Measurements from ENCODE around the gene SAG. TPM values are rescaled to one million over a fixed set of nuclear protein-coding genes. Genes with fewer than 3 reads are reported as not detected.

Gene SAG
- not detected in 2 replicates for total RNA-seq

DNA sequence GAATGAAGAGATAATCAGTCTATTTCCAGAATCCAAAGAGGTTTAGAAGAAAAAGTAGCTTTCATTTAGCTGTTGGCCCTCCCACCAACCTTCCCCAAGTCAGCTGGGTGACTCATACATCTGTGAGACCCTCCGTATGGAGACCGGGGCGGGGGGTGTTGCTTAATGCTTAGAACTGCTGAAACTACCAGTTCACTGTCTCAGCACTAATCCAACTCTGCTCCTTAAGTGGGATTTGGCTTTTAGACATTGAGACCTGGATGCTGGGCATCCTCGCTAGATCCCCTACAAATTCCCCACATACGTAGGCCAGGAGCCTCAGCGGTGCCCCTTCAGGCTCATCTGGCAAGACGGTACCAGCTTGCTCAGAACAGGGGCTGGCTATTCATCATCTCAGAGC is at the start of gene SAG:
Gene SAG (plus strand): TSS at position 252 of the 400 bp plus-strand sequence. CDS start 1,374 bp downstream, outside the sequence.
- DNase-seq (ENCODE audit: low read depth): no peak
- H3K27me3 ChIP-seq (ENCODE audit: control insufficient read depth, insufficient read depth, low read length): peaks cover 2% of the 10 kb centered on the region
- no peak within 1 kb of the TSS for H3K4me3 ChIP-seq (ENCODE audit: low read depth, low read length)
- no peaks in the 10 kb centered on the region for H3K36me3 ChIP-seq (ENCODE audit: control insufficient read depth, insufficient read depth, low read length)
- TF ChIP-seq, protein P1, sequence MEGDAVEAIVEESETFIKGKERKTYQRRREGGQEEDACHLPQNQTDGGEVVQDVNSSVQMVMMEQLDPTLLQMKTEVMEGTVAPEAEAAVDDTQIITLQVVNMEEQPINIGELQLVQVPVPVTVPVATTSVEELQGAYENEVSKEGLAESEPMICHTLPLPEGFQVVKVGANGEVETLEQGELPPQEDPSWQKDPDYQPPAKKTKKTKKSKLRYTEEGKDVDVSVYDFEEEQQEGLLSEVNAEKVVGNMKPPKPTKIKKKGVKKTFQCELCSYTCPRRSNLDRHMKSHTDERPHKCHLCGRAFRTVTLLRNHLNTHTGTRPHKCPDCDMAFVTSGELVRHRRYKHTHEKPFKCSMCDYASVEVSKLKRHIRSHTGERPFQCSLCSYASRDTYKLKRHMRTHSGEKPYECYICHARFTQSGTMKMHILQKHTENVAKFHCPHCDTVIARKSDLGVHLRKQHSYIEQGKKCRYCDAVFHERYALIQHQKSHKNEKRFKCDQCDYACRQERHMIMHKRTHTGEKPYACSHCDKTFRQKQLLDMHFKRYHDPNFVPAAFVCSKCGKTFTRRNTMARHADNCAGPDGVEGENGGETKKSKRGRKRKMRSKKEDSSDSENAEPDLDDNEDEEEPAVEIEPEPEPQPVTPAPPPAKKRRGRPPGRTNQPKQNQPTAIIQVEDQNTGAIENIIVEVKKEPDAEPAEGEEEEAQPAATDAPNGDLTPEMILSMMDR (IDR thresholded peaks at IDR 0.05; ENCODE audit: insufficient read depth, low read length, poor library complexity, severe bottlenecking): no peak

DNA sequence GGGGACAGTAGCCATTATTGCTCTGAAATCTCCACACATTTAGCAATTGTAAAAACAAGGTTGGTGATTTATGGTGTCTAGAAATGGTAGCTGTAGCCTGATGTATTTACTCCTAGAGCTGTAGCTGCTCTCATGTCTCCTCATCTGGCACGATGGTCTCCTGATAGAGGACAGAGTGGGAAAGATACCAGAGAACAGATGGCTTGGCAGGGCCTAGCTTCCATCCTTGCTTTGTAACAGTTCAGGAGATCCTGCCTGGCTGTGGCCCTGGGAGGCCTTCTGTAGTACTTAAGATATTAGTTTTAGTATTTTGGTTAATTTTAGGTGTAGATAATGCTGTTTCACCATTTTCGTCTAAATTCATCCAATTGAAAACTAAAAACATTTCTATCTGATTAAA is 49.4 kb upstream of the SAG start:
- H3K4me3 ChIP-seq (ENCODE audit: low read depth, low read length): no peak overlapping the region
- no peaks in the 10 kb centered on the region for H3K27me3 ChIP-seq (ENCODE audit: control insufficient read depth, insufficient read depth, low read length)
- TF ChIP-seq, protein P1 (IDR thresholded peaks at IDR 0.05; ENCODE audit: insufficient read depth, low read length, poor library complexity, severe bottlenecking): no peak
- no peak for DNase-seq (ENCODE audit: low read depth)
- H3K36me3 ChIP-seq (ENCODE audit: control insufficient read depth, insufficient read depth, low read length): no peaks in the 10 kb centered on the region

DNA sequence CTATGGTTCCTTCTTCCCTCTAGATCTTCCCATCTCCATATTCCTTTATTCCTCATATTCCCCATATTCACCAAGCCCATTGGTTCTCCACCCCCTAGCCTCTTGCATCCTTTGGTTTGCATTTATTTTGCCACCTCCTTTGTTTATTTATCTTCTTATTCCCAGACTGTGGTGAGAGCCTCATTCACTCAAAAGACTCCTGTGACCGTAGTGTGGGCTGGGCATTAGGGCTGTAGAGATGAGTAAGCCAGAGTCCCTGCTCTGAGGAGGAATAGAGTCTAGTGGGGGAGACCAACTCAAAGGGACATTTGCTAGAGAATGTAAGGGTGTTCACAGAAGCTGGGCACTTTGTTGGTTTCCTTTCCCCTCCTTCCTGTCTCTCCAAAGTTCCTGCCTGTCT is 47.9 kb upstream of the SAG start:
- H3K27me3 ChIP-seq (ENCODE audit: control insufficient read depth, insufficient read depth, low read length): no peaks in the 10 kb centered on the region
- DNase-seq (ENCODE audit: low read depth): no peak
- TF ChIP-seq, protein P1 (IDR thresholded peaks at IDR 0.05; ENCODE audit: insufficient read depth, low read length, poor library complexity, severe bottlenecking): no peak
- H3K4me3 ChIP-seq (ENCODE audit: low read depth, low read length): no peak overlapping the region
- H3K36me3 ChIP-seq (ENCODE audit: control insufficient read depth, insufficient read depth, low read length): peaks cover 2% of the 10 kb centered on the region

DNA sequence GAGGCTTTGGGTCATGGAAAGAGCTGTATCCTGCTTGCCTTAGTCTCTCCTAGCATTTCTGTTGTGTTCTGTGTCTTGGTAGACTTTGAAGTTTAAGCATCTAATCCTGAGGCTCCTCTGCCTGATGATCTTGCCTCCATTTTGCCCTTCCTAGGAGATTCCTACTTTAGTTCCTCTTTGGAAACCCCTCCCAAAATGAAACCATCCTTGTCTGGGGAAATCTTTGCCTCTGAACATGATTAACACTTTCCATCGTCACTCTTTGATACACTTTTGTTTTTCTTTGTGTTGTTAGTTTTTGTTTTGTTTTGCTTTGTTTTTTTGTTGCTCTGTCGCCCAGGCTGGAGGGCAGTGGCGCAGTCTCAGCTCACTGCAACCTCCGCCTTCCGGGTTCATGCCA is 47.0 kb upstream of the SAG start:
- no peaks in the 10 kb centered on the region for H3K27me3 ChIP-seq (ENCODE audit: control insufficient read depth, insufficient read depth, low read length)
- TF ChIP-seq, protein P1 (IDR thresholded peaks at IDR 0.05; ENCODE audit: insufficient read depth, low read length, poor library complexity, severe bottlenecking): no peak
- no peak for DNase-seq (ENCODE audit: low read depth)
- no peak overlapping the region for H3K4me3 ChIP-seq (ENCODE audit: low read depth, low read length)
- H3K36me3 ChIP-seq (ENCODE audit: control insufficient read depth, insufficient read depth, low read length): peaks cover 3% of the 10 kb centered on the region

DNA sequence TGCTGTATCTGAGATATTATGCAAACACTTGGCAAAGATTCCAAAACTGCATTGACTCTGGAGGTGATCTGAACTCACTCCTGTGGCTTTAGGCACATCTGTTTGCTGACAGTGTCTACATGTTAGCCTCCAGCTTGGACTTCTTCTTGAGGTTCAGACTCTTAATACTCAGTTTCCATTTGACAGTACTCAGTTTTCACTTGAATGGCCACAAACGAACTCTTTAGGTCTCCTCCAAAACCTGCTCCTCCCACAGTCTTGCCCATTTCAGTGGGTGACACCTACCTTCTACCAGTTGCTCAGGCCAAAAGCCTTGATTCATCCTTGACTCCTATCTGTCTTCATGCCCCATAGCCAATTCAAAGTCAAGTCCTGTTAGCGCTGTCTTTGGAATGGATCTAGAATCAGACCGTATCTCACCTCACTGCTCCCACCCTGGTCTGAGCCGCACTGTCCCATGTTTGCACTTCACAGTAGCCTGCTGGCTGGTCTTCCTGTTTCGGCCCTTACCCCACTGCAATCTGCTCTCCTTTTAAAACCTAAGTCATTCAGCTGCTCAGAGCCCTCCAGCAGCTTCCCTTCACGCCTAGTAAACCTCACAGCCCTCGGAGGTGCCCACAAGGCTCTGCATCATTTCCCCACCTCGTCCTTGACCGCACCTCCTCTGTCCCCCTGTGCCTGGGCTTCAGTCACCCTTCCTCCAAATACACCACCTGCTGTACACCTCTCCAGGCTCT is 45.6 kb upstream of the SAG start:
- TF ChIP-seq, protein P1 (IDR thresholded peaks at IDR 0.05; ENCODE audit: insufficient read depth, low read length, poor library complexity, severe bottlenecking): no peak
- DNase-seq (ENCODE audit: low read depth): no peak
- H3K4me3 ChIP-seq (ENCODE audit: low read depth, low read length): no peak overlapping the region
- H3K36me3 ChIP-seq (ENCODE audit: control insufficient read depth, insufficient read depth, low read length): peaks cover 3% of the 10 kb centered on the region
- no peaks in the 10 kb centered on the region for H3K27me3 ChIP-seq (ENCODE audit: control insufficient read depth, insufficient read depth, low read length)

DNA sequence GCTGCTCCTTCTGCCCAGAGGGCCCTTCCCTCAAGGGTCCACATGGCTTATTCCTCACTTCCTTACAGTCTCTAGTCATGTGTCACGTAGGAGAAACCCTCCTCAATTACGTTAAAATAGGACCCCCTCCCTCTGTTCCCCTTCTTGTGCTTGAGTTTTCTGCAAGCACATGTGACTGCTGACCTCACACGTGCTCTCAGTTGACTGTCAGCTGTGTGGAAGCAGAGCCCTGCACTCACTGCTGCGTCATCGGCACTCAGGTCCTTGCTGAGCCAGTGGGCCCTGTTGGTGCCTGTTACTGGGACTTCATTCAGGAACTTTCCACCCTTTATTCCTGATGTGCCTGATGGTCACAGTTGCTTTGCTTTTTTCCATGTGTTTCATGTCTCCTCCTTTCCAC is 45.1 kb upstream of the SAG start:
- TF ChIP-seq, protein P1 (IDR thresholded peaks at IDR 0.05; ENCODE audit: insufficient read depth, low read length, poor library complexity, severe bottlenecking): no peak
- H3K36me3 ChIP-seq (ENCODE audit: control insufficient read depth, insufficient read depth, low read length): peaks cover 3% of the 10 kb centered on the region
- DNase-seq (ENCODE audit: low read depth): no peak
- no peak overlapping the region for H3K4me3 ChIP-seq (ENCODE audit: low read depth, low read length)
- no peaks in the 10 kb centered on the region for H3K27me3 ChIP-seq (ENCODE audit: control insufficient read depth, insufficient read depth, low read length)

All from kidney epithelial cell (primary cell).